ENCODE data around the gene MYH11.
"Not testable (repeated sequence)": the region's sequence is repeated elsewhere in the genome, so short reads cannot be mapped to it uniquely, and the experiment has no call there.

Gene MYH11

GRCh38 chr16:15874745-15875314, 18.0 kb upstream of the MYH11 start:
- DNase-seq, result no peak

DNA sequence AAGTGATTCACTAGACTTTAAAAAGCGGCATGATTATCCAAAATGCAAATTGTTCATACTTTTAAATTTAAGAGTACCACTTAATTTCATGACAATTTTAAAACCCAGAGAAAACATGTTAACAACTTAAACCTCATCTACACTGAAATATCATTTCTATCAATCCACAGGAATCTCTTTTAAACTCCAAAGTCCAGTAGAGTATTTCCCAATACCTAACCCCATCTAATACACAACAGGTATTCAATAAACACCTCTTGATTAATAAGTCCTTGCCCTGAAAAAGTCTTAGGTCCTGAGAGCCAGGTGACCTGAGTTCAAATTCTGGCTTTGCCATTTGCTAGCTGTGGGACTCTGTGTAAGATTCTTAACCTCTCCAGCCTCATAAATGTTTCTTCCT, 16.9 kb upstream of the MYH11 start:
- DNase-seq, result no peak

DNA sequence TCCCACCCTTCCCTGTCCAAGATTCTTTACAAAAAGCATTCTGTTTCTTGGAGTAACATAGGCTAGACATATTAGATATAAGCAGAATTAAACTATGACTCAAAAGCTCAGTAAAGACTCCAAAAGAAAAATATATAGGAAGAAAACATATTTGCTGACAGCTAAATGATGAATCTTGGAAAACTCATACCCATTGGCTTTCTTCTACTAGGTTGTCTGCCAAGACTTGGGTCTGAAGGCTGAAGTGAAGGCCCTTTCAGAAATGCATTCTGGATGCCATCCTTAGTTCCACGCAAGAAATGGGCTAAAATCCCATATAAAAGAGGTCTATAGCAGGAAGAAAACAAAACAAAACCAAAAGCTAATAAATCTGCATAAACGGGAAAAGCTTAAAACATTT, 16.5 kb upstream of the MYH11 start:
- no peak for DNase-seq

DNA sequence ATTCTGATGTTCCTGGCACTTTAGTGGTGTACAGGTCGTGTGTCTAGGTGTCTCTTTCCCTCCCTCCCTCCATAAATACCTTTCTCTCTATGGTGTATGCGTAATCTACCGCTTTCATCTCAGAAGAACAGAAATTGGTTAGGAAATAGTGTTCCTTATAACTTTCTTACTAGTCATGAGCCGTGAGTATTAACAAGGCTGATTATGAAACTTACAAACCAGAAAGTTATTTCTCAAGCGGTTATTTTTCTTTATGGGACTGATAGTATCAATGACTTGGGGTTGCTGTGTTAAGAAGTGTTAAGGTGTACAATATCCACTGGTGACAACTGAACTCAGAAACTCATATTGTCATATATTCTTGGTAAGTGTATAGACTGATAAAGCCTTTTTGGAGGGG, 13.2 kb upstream of the MYH11 start:
- DNase-seq, result no peak

GRCh38 chr16:15866451-15866850, 9.6 kb upstream of the MYH11 start:
- DNase-seq, result no peak

DNA sequence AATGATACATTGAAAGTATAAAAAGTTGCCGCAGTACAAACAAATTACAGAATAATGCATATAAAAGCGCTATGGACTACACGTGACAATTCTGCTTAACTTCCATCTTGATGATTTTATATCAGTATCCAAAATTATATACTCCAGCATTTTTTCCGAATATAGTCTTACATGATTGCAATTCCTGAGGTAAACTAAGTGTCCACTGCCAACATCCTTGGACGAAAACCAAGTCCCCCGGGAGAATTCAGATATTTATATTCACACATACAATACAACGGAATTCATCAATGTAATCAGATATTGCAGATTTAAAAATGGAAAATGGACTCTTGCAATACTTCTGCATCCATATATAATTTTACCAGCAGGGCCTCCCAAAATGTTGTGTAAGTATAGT, 8.9 kb upstream of the MYH11 start:
- no peak for DNase-seq

DNA sequence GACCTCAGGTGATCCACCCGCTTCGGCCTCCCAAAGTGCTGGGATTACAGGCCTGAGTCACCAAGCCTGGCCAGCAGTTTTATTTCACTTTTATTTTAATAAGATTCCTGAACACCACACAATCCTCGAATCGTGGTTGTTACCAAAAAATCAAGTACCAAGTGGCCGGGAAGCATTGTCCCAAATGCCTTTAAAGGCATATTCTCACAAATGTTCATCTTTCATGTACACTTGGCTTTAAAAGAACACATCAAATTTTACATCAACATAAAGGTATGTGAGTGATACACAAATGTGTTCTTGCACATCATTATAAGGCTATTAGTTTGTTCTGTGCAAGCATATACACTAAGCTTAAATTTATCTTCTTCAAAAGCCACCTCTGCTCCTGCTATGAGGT, 8.1 kb upstream of the MYH11 start:
- no peak for DNase-seq

DNA sequence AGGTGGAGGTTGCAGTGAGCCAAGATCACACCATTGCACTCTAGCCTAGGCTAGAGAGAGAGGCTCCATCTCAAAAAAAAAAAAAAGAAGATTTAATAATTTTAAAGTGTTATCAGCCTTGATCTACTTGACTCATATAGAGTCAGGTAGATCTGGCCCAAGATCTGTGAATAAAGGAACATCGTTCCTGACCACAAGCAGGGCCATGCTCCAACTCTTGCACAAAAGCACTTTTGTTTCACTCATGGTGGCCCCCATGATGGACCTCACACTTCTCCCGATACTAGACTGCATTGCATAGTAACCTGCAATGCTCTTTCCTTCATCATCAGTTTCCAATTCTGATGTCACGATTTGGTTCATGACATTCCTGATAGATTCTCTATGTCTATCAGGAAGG, 5.2 kb upstream of the MYH11 start:
- DNase-seq, result no peak

DNA sequence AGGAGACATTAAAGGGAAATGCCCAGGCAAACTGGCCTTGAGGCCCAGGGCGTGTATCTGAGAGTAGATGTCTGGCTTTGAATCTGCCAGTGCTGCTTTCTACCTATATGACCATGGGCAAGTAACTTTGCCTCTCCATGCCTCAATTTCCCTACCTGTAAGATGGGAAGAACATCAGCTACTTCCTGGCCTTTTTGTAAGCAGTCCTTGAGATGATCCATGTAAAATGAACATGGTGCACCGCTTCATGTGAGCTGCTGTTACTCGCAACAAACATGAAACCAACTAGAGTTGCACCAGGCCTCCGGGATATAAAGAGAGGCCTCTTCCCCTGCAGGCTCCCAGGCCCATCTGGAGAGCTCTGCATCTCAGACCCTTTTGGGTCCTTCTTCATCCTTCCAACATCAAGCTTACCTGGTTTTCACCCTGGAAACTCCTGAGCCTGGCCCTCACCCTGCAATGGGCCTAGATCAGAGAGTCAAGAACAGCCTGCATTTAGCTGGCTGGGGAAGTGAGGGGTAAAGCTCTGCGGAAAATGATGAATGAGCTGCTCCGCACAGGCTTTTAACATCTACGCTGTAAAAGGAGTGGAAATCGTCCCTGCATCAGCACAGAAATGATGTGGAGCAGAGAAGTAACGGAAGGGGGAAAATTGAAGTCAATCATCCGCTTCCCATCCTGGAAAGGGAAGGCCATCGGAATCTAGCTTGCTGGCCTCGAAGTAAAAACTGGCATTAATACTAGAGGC, 2.3 kb upstream of the MYH11 start:
- no peak for DNase-seq

GRCh38 chr16:15857724-15858560, 1.1 kb upstream of the MYH11 start:
- DNase-seq, result no peak

DNA sequence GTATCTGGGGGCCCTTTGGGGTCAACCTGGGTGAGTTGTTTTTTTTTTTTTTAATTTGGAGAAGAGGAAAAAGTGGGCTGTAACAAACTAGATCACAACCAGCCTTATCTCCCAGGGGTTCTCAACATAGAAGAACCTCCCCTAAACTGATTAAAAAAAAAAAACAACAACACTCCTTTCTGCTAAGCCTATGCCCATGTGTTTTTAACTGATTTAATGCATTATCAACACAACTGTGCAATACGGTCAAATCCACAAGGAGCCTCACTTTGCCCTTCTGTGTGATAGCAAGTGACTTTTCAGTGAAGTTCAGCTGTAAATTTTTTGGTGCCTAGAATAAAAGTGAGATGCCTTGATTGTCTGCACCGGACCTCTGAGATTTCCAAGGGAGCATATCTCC, 646 bp downstream of the MYH11 start:
- no peak for DNase-seq

DNA sequence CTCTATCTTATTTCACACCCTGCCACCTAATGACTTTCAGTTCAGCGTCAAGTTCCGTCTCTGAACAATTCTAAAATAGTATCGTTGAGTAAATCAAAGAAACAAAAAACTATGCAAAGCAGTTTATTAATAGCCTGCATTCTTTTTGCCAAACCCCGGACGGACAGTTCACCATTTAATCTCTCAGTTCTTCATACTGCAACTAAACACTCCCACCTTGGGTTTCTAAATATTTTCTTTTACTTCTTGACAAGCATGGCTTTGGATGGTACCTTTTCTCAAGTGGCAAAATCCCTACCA, 1.2 kb downstream of the MYH11 start:
- no peak for DNase-seq

- no peak for DNase-seq
Measured at GRCh38 chr16:15854906-15855703, 1.7 kb downstream of the MYH11 start.

DNA sequence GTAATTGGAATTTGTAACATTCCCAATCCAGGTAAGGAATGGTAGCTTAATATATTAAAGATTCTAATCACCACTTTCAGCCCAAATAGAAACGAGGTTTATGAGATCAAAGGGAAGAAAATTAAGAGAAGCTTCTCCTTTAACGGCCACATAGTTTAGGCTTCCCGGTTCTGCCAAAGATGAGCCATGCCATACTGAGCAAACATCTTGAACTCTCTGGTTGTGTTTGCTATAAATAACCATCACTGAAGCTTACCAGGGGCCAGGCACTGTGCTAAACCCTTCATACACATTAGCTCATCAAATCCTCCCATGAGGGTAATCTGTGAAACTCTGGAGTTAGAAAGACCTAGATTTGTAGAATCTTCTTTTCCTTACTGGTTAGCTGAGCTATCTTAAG, 2.8 kb downstream of the MYH11 start:
- no peak for DNase-seq

DNA sequence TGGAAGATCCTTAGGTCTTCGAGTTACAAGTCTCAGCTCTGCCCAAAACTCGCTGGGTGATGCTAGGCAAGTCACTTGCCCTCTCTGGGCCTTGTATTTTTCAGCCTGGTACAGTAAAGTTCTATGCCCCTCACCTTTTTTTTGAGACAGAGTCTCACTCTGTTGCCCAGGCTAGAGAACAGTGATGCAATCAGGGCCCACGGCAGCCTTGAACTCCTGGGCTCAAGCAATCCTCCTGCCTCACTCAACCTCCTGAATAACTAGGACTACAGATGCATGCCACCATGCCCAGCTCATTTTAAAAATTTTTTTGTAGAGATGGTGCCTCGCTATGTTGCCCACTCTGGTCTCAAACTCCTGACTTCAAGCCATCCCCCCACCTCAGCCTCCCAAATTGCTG, 3.8 kb downstream of the MYH11 start:
- DNase-seq, result no peak

- DNase-seq, result not testable (repeated sequence)
Measured at GRCh38 chr16:15850555-15850954, 6.3 kb downstream of the MYH11 start.

DNA sequence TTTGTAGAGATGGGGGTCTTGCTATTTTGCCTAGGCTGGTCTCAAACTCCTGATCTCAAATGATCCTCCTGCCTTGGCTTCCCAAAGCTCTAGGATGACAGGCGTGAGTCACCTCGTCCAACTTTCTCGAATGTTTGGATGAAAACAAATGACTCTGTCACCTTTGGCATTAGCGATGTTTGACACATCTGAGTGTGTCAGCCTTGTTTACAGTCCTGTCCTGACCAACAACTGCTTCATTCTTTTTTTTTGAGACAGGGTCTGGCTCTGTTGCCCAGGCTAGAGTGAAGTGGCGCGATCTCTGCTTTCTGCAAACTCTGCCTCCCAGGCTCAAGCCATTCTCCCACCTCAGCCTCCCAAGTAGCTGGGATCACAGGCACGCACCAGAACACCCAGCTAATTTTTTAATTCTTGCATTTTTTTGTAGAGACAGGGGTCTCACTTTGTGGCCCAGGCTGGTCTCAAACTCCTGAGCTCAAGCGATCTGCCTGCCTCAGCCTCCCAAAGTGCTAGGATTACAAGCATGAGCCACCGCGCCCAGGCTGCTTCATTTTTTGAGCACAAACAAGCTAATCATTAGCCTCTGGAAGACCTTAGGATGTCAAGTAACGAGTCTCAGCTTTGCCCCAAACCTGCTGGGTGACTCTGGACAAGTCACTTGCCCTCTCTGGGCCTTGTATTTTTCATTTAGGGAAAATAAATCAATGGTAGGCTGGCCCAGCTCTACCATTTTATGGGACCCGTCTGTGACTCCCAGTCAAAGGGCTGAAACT, 7.4 kb downstream of the MYH11 start:
- no peak for DNase-seq

DNA sequence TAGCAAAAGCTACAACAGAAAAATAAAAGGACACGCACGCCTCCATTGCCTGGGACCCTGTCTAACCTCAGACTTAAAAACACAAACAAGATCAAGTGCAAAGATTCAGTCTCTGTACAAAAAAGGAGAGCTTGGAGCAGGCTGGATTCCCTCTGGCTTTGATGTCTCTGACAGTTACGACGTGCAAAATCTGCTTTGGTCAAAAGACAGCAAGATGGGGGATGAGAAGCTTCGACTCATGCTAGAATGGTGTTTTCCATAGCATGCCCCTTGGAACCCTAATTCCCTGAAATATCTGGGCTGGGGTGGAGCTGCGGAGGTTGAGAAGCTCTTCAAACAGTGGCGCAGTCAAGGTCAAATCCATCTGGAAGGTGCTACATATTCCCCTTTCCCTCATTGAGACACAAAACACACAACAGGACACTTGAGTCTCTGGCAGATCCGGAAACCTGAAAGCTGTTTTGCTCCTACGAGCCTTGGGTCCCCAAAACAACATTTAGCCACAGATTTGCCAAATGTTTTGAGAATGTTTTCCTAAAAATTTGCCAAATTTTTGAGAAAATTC, 9.1 kb downstream of the MYH11 start:
- no peak for DNase-seq

GRCh38 chr16:15846510-15846909, 10.3 kb downstream of the MYH11 start:
- no peak for DNase-seq

GRCh38 chr16:15843635-15844279, 13.1 kb downstream of the MYH11 start:
- DNase-seq, result no peak

DNA sequence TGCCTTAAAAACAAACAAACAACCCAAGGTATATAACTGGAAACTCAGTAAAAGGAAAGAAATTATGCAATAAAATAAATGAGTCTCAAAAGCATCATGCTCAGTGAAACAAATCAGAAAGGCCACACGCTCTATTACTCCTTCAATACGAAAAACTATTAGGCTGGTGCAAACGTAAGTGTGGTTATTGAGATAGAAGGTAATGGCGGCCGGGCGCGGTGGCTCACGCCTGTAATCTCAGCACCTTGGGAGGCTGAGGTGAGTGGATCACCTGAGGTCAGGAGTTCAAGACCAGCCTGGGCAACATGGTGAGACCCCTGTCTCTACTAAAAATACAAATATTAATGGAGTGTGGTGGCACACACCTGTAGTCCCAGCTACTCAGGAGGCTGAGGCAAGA, 17.6 kb downstream of the MYH11 start:
- not testable (repeated sequence) for DNase-seq

DNA sequence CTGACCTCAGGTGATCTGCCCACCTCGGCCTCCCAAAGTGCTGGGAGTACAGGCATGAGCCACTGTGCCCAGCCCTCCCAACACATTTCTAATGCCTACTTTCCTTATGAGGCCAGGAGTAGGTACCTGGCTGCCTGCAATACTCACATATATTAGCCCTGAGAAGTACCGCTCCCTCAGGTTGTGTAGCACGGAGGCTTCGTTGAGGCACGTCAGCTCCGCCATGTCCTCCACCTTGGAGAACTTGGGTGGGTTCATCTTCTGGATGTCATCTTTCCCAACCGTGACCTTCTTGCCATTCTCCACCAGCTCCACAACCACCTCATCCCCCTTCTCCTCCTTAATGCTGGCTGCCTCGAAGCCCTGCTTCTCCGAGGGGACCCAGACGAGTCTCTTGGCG, 19.1 kb downstream of the MYH11 start:
- DNase-seq, result no peak

Data from NCI-H2029 (cell line).